OCI-LY1 (cell line): ENCODE data around the gene HDGFL2.

ENCODE experiments used
- H2AFZ ChIP-seq: fragments of 200-600 bp; sonication (generic), shearing (Covaris generic); 2 replicates; pipeline ENCODE4 v1.6.0; 2014; ENCODE audit warnings: antibody characterized with exemption, mild to moderate bottlenecking, low read length
- H3F3A ChIP-seq: fragments of 200-600 bp; sonication (generic), shearing (Covaris generic); 2 replicates; pipeline ENCODE4 v1.6.0; 2014; ENCODE audit warnings: mild to moderate bottlenecking, antibody characterized with exemption, low read length, moderate library complexity; ENCODE audit not compliant: insufficient read depth
- H3K27ac ChIP-seq: fragments of 200-600 bp; sonication (generic); 2 replicates; pipeline ENCODE4 v1.5.1; 2014; ENCODE audit warnings: low read length, mixed run types, mild to moderate bottlenecking, low read depth; ENCODE audit not compliant: poor library complexity, severe bottlenecking
- H3K27me3 ChIP-seq: fragments of 200-600 bp; sonication (generic); 2 replicates; pipeline ENCODE4 v1.6.0; 2014; ENCODE audit warnings: antibody characterized with exemption, mild to moderate bottlenecking, low read length, moderate library complexity; ENCODE audit not compliant: insufficient read depth
- H3K36me3 ChIP-seq: fragments of 200-600 bp; sonication (generic); 2 replicates; pipeline ENCODE4 v1.6.1; 2014; ENCODE audit warnings: mild to moderate bottlenecking, antibody characterized with exemption, low read length, moderate library complexity, mixed read lengths; ENCODE audit not compliant: insufficient read depth
- H3K4me1 ChIP-seq: fragments of 200-600 bp; sonication (generic); 2 replicates; pipeline ENCODE4 v1.5.1; 2014; ENCODE audit warnings: mild to moderate bottlenecking, low read length, moderate library complexity; ENCODE audit not compliant: insufficient read depth, severe bottlenecking
- H3K4me2 ChIP-seq: fragments of 200-600 bp; sonication (generic), shearing (Covaris generic); 2 replicates; pipeline ENCODE4 v1.6.1; 2014; ENCODE audit warnings: low read length
- H3K4me3 ChIP-seq: fragments of 200-600 bp; sonication (generic); 2 replicates; pipeline ENCODE4 v1.5.1; 2014; ENCODE audit warnings: low read length, low read depth, mild to moderate bottlenecking, mixed read lengths; ENCODE audit not compliant: poor library complexity, severe bottlenecking
- H3K79me2 ChIP-seq: fragments of 200-600 bp; shearing (Covaris generic); 2 replicates; pipeline ENCODE4 v1.6.1; 2016; ENCODE audit warnings: mixed run types, low read length, mixed read lengths; ENCODE audit not compliant: insufficient read depth
- H3K9ac ChIP-seq: fragments of 200-600 bp; sonication (generic), shearing (Covaris generic); 2 replicates; pipeline ENCODE4 v1.6.1; 2014; ENCODE audit warnings: mild to moderate bottlenecking, low read length, mixed read lengths
- H3K9me2 ChIP-seq: fragments of 200-600 bp; sonication (generic), shearing (Covaris generic); 2 replicates; pipeline ENCODE4 v1.6.1; 2014; ENCODE audit warnings: low read depth, mild to moderate bottlenecking, low read length, mixed read lengths
- H3K9me3 ChIP-seq: fragments of 200-600 bp; shearing (Covaris generic); 2 replicates; pipeline ENCODE4 v1.6.1; 2014; ENCODE audit warnings: low read length, mixed read lengths
- H4K20me1 ChIP-seq: fragments of 200-600 bp; sonication (generic), shearing (Covaris generic); 2 replicates; pipeline ENCODE4 v1.6.0; 2016; ENCODE audit warnings: mild to moderate bottlenecking, low read length; ENCODE audit not compliant: insufficient read depth
- EZH2 ChIP-seq: fragments of 200-600 bp; sonication (generic), shearing (Covaris generic); IDR thresholded peaks from 2 replicates; pipeline ENCODE4 v1.8.0; 2017; ENCODE audit warnings: borderline replicate concordance, mixed run types, mild to moderate bottlenecking, antibody characterized with exemption, low read length, moderate library complexity, mixed read lengths
- TF ChIP-seq, protein P1 (sequence below): fragments of 200-600 bp; sonication (generic), shearing (Covaris generic); IDR thresholded peaks from 2 replicates; pipeline ENCODE4 v1.5.1; 2017; ENCODE audit warnings: mild to moderate bottlenecking, antibody characterized with exemption, low read length, moderate library complexity, mixed read lengths

The HDGFL2 gene

DNA sequence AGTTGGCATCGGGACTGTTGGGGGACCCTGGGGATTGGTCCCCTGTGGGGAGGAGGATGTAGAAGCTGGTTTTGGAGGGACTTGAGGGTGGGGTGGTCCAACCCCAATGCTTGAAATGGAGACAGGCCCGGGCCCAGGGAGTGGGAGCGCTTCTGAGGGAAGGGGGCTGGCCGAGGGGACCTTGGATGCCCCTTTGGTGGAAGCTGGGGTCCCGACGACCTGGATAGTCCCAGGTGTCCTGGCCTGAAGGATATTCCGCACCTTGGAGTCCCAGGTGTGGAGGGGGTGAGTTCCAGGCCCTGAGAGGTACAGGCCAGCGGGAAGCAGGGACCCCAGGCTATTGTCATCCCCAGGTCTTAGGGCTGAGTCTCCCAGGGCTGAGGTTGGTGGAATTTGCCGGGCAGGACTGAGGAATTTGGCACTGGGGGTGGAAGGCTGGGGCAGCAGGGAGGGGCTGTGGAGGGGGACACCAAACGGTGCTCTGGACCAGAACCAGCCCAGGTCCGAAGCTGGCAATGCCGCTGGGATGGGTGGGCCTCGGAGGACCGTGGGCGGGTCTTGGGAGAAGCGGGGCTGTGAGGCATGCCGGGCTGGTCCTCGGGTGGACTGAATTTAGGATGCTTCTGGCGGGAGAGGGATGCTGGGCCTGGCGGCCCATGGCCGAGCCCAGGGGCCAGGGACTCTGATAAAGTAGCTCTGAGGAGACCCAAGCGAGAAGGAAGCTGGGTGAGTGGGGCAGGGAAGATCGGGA is 1.8 kb downstream of the HDGFL2 start:
- Histone ChIP-seq H3K79me2 (peaks cover 11% of the 10 kb centered on the region), H3K4me2 (peak overlapping the region; percentile 73), H4K20me1 (no peaks in the 10 kb centered on the region), H3K36me3 (peaks cover 29% of the 10 kb centered on the region), H3K27me3 (no peaks in the 10 kb centered on the region), H3K9ac (peak overlapping the region; percentile 90), H3K9me2 (no peaks in the 10 kb centered on the region), H3K9me3 (no peaks in the 10 kb centered on the region), H3K4me1 (peaks cover 35% of the 10 kb centered on the region), H3K27ac (no peak overlapping the region), H3K4me3 (peak overlapping the region; percentile 99), H2AFZ (no peak overlapping the region), H3F3A (no peaks in the 10 kb centered on the region)
- TF ChIP-seq, protein P1, sequence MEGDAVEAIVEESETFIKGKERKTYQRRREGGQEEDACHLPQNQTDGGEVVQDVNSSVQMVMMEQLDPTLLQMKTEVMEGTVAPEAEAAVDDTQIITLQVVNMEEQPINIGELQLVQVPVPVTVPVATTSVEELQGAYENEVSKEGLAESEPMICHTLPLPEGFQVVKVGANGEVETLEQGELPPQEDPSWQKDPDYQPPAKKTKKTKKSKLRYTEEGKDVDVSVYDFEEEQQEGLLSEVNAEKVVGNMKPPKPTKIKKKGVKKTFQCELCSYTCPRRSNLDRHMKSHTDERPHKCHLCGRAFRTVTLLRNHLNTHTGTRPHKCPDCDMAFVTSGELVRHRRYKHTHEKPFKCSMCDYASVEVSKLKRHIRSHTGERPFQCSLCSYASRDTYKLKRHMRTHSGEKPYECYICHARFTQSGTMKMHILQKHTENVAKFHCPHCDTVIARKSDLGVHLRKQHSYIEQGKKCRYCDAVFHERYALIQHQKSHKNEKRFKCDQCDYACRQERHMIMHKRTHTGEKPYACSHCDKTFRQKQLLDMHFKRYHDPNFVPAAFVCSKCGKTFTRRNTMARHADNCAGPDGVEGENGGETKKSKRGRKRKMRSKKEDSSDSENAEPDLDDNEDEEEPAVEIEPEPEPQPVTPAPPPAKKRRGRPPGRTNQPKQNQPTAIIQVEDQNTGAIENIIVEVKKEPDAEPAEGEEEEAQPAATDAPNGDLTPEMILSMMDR, result no peak
- no peak for TF ChIP-seq EZH2

DNA sequence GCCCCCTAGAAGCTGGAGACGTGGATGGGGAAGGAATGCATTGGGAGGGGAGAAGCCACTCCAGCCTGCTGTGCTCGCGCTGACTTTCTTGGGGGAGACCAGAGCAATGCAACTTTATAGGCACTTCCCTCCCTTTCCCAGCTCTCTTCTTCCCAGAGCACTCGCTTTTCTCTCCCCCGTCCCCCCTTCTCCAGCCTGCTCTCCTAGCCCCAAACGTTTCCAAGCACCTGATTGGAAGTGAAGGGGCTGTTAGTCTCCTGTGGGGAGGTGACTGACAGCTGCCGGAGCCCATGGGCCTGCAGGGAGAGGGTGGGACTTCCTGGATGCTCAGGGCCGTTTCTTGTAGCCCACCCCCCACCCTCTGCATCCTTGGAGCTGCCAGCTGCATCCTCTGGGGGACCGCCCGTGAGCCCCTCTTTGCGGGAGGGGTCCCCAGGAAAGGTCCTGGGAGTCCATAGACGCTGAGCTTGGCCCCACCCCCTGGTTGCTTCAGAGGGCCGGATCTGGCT is 2.5 kb downstream of the HDGFL2 start:
- Histone ChIP-seq H3K27me3 (no peaks in the 10 kb centered on the region), H3K36me3 (peaks cover 30% of the 10 kb centered on the region), H3K4me1 (peaks cover 35% of the 10 kb centered on the region), H3K27ac (no peak overlapping the region), H4K20me1 (no peaks in the 10 kb centered on the region), H3K9ac (peak overlapping the region; percentile 90), H3K9me2 (no peaks in the 10 kb centered on the region), H3K9me3 (no peaks in the 10 kb centered on the region), H3K79me2 (peaks cover 11% of the 10 kb centered on the region), H3K4me2 (peak overlapping the region; percentile 73), H2AFZ (no peak overlapping the region), H3F3A (no peaks in the 10 kb centered on the region), H3K4me3 (peak overlapping the region; percentile 99)
- no peak for TF ChIP-seq EZH2
- TF ChIP-seq, protein P1, result no peak

DNA sequence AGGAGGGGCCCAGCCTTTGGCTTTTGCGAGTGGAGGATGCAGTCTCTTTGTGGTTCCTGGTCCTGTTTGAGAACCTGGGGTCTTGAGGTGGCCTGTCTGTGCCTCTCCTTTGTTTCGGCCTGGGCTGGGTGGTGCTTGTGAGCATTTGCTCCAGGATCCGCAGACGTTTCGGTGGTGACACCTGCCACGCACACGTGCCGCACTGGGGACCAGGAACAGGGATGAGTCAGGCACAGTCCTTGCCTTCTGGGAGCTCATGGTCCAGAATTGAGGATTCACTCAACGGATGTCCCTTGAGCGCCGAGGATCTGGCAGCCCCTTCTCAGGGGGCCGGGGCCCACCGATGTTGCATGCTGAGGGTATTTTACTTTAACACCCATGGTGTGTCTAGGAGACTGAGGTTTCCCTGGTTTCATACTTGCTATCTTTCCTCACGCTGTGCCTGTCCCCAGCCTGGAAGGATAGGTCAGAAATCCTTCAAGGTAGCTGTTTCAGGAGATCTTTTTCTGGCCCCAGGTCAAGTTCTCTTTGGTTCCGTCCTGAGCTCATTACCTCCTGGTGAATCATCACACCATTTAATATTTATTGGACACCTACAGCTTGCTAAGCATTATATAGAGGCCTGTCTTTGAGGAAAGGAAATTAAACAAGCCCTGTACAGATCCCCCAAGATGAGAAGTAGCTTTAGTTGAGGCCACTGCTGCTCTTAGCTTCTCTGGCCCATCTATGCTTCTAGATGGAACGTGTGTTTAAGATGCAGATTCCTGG is 5.1 kb downstream of the HDGFL2 start:
- TF ChIP-seq, protein P1, result no peak
- TF ChIP-seq EZH2, result no peak

More for the DNA sequence above, 5.1 kb downstream of the HDGFL2 start:
- H3F3A ChIP-seq, result no peaks in the 10 kb centered on the region
- H3K4me3 ChIP-seq, result no peak overlapping the region
- peaks cover 24% of the 10 kb centered on the region for H3K4me1 ChIP-seq
- H3K9me3 ChIP-seq, result no peaks in the 10 kb centered on the region
- H3K27me3 ChIP-seq, result no peaks in the 10 kb centered on the region
- no peaks in the 10 kb centered on the region for H4K20me1 ChIP-seq
- H3K79me2 ChIP-seq, result peaks cover 11% of the 10 kb centered on the region
- no peak overlapping the region for H3K4me2 ChIP-seq
- peaks cover 34% of the 10 kb centered on the region for H3K36me3 ChIP-seq
- no peak overlapping the region for H3K9ac ChIP-seq
- no peak overlapping the region for H3K27ac ChIP-seq
- no peaks in the 10 kb centered on the region for H3K9me2 ChIP-seq
- H2AFZ ChIP-seq, result no peak overlapping the region
